Heart left ventricle (tissue), 16 donors: Measurements from ENCODE around the gene DNM3. TPM values are rescaled to one million over a fixed set of nuclear protein-coding genes. Genes with fewer than 3 reads are reported as not detected.

Source experiments
- ATAC-seq, 4 donors: fragments of 200-7000 bp; cut with Tn5 transposase; one replicate each; pipeline ENCODE4 v1.9.1; 2020 to 2022; ENCODE audit warnings: moderate library complexity in 4 of 4, mild to moderate bottlenecking in 3 of 4, moderate number of reproducible peaks in 1 of 4
- DNase-seq, 5 donors: peaks; one replicate each; pipeline ENCODE4 v3.0.0-alpha.2; 2020
- H3K27ac ChIP-seq, 12 donors: fragments of 200-600 bp; sonication (generic) in 4 of 12; one replicate each; pipeline versions ENCODE4 v1.5.0 to v1.8.0; 2016 to 2022; ENCODE audit warnings: mild to moderate bottlenecking in 2 of 12
- H3K27me3 ChIP-seq, 9 donors: fragments of 200-600 bp; sonication (generic) in 2 of 9; one replicate each; pipeline versions ENCODE4 v1.5.1 to v1.8.0; 2016 to 2022; ENCODE audit warnings: mild to moderate bottlenecking in 3 of 9
- H3K36me3 ChIP-seq, 9 donors: fragments of 200-600 bp; sonication (generic) in 2 of 9; one replicate each; pipeline versions ENCODE4 v1.5.0 to v1.8.0; 2018 to 2022; ENCODE audit warnings: mild to moderate bottlenecking in 2 of 9
- H3K4me1 ChIP-seq, 12 donors: fragments of 200-600 bp; sonication (generic) in 4 of 12; one replicate each; pipeline versions ENCODE4 v1.5.0 to v1.8.0; 2016 to 2022; ENCODE audit warnings: mild to moderate bottlenecking in 3 of 12
- H3K4me3 ChIP-seq, 12 donors: fragments of 200-600 bp; sonication (generic) in 4 of 12; one replicate each; pipeline versions ENCODE4 v1.5.0 to v1.8.0; 2017 to 2022; ENCODE audit warnings: mild to moderate bottlenecking in 9 of 12, moderate library complexity in 4 of 12
- H3K9me3 ChIP-seq, 12 donors: fragments of 200-600 bp; sonication (generic) in 4 of 12; one replicate each; pipeline versions ENCODE4 v1.5.0 to v1.8.0; 2016 to 2022; ENCODE audit warnings: mild to moderate bottlenecking in 1 of 12
- CTCF ChIP-seq, 12 donors: fragments of 200-600 bp; sonication (generic) in 4 of 12; IDR thresholded peaks; one replicate each; pipeline versions ENCODE4 v1.5.0 to v1.8.0; 2018 to 2022; ENCODE audit warnings: antibody characterized with exemption in 12 of 12, mild to moderate bottlenecking in 5 of 12
- POLR2A ChIP-seq, 2 donors: fragments of 450-650 bp; IDR thresholded peaks; one replicate each; pipeline ENCODE4 v1.6.1; 2017; ENCODE audit warnings: antibody characterized with exemption in 2 of 2, mild to moderate bottlenecking in 2 of 2, moderate library complexity in 2 of 2
- WGBS, 4 donors: extraction: QIAGEN DNeasy Blood & Tissue Kit in 2 of 4; methylation state at CpG; one replicate each; pipeline versions ENCODE4 v1.1.5 to v1.1.7; 2013 to 2018; 5-methylcytosine and 5-hydroxymethylcytosine counted together
- intact Hi-C, 10 donors: fragments of 100-400 bp; cut with DNase I; formaldehyde crosslinking; loops; one replicate each; pipeline versions ENCODE4 v1.11.1 to v1.14.2; 2022
- polyA plus RNA-seq, 2 donors: library from polyadenylated mRNA; stranded (reverse); fragments of 200-250 nt; gene quantifications; one replicate each; pipeline ENCODE4 v1.2.3, GENCODE V29; 2013
- total RNA-seq, 9 donors: library from RNA; depleted of rRNA in 2 of 9; stranded (reverse); fragments of >200 nt in 2 of 9; fragmentation: NEBNext Ultra II Directional in 3 of 9; extraction: Animal tissue kit (Norgen Biotek cat#: 25700) in 3 of 9; gene quantifications; one replicate each; pipeline versions ENCODE4 v1.1.0 to v1.2.4, GENCODE V29; 2016 to 2023
- donor health status: ischemic (EF 13 %, LVEDD 7.1; RV severe dilation, severe dysfunction).
- donor health status: healthy with polysubstance abuse.
- donor health status: DM: no; HTN: yes; CAD: no.
- donor health status: DM: no; HTN: no; CAD: no.
- donor health status: ischemic (EF 25% LVEDD 6.9; RV normal size, moderate dysfunction).
- donor health status: ischemic (EF 25% LVEDD 5.7; RV mildly dilated, moderate dysfunction).
- donor health status: healthy.
- donor health status: DM: yes; HTN: yes; CAD: no.
- donor health status: ischemic (EF 35%, LVEDD 5.7; RV mildly dilated, moderate dysfunction).
- donor health status: nonischemic (EF 11% LVEDD 7.7; RV severe dilation, severe dysfunction).
- donor health status: DM: yes; HTN: yes; CAD: no.
- donor health status: PGD.
- donor health status: ischemic (EF 29% LVEDD 5.4; RV normal size, mild dysfunction).
- donor health status: nonischemic (EF 23%, LVEDD 6.1; RV moderate dilation, normal function).

Gene DNM3
- total and polyA plus RNA-seq, 11 donors = 0.44 to 3.9 (median 1.9) TPM

GRCh38 chr1:172149346-172149745, 308.0 kb downstream of the DNM3 start:
- DNase-seq = no peak
- no peaks in the 10 kb centered on the region for H3K9me3 ChIP-seq
- no peak for ATAC-seq
- H3K27ac ChIP-seq = peak overlapping the region in 1 of 12 donors; percentile 37
- intact Hi-C loops = loop anchor here in 3 of 10 donors (5.0 to 10.0 kb wide), 2 partner anchors 33 to 245 kb away; no protein-coding TSS in a partner anchor
- H3K4me1 ChIP-seq = peaks cover 0 to 32% (median 4%) of the 10 kb centered on the region in 12 donors
- H3K4me3 ChIP-seq = no peak overlapping the region
- 88 to 92% (median 90%) methylated on average over 2 of the region's 2 CpGs for WGBS, 4 donors
- no peaks in the 10 kb centered on the region for H3K27me3 ChIP-seq
- no peaks in the 10 kb centered on the region for H3K36me3 ChIP-seq
- TF ChIP-seq POLR2A (IDR thresholded peaks at IDR 0.05) (no peak), CTCF (IDR thresholded peaks at IDR 0.05) (no peak)

- Histone ChIP-seq H3K27me3 (no peaks in the 10 kb centered on the region), H3K4me3 (peak overlapping the region in 1 of 12 donors; percentile 18), H3K4me1 (peaks cover 0 to 16% (median 2%) of the 10 kb centered on the region in 12 donors), H3K27ac (peak overlapping the region in 7 of 12 donors; percentile 4 to 82 (median 15)), H3K36me3 (no peaks in the 10 kb centered on the region), H3K9me3 (no peaks in the 10 kb centered on the region)
- WGBS, 4 donors = 25 to 38% (median 28%) methylated on average over 2 of the region's 2 CpGs
- intact Hi-C loops = no loop called here
- DNase-seq (no peak), ATAC-seq (peak; percentile 20 to 90 (median 69))
- TF ChIP-seq POLR2A (IDR thresholded peaks at IDR 0.05) (no peak), CTCF (IDR thresholded peaks at IDR 0.05) (no peak)
Measured at GRCh38 chr1:172154551-172154950, 313.3 kb downstream of the DNM3 start.

- Histone ChIP-seq H3K4me3 (no peak overlapping the region), H3K4me1 (peaks cover 0 to 16% (median 2%) of the 10 kb centered on the region in 12 donors), H3K9me3 (no peaks in the 10 kb centered on the region), H3K27me3 (no peaks in the 10 kb centered on the region), H3K36me3 (no peaks in the 10 kb centered on the region), H3K27ac (peak overlapping the region in 1 of 12 donors; percentile 82)
- DNase-seq (no peak), ATAC-seq (no peak)
- TF ChIP-seq POLR2A (IDR thresholded peaks at IDR 0.05) = no peak
- no peak for TF ChIP-seq CTCF (IDR thresholded peaks at IDR 0.05)
- 88 to 100% (median 91%) methylated on average over 2 of the region's 2 CpGs for WGBS, 4 donors
- intact Hi-C loops = no loop called here
Measured at GRCh38 chr1:172155766-172156165, 314.5 kb downstream of the DNM3 start.

- Histone ChIP-seq H3K27me3 (no peaks in the 10 kb centered on the region), H3K4me3 (no peak overlapping the region), H3K36me3 (no peaks in the 10 kb centered on the region), H3K9me3 (no peaks in the 10 kb centered on the region), H3K27ac (no peak overlapping the region), H3K4me1 (peaks cover 0 to 6% (median 0%) of the 10 kb centered on the region in 12 donors)
- ATAC-seq (no peak), DNase-seq (no peak)
- intact Hi-C loops = loop anchor here in 1 of 10 donors (10.0 kb wide), 1 partner anchor 123 kb away; no protein-coding TSS in a partner anchor
- TF ChIP-seq POLR2A (IDR thresholded peaks at IDR 0.05) (no peak), CTCF (IDR thresholded peaks at IDR 0.05) (no peak)
- 65 to 71% (median 68%) methylated on average over 2 of the region's 2 CpGs for WGBS, 4 donors
Measured at GRCh38 chr1:172162236-172162635, 320.9 kb downstream of the DNM3 start.
